Effector memory CD4-positive, alpha-beta T cell (primary cell): ENCODE measurements around the gene CASTOR1.

ENCODE experiments used
- DNase-seq, 3 donors: peaks; one replicate each; pipeline ENCODE4 v3.0.0-alpha.2; 2020
- H3K27ac ChIP-seq: 2 replicates; pipeline ENCODE4 v1.7.0; 2013; ENCODE audit warnings: mild to moderate bottlenecking, low read length, moderate library complexity; ENCODE audit not compliant: insufficient read depth, poor library complexity, severe bottlenecking
- H3K27me3 ChIP-seq: replicated peaks from 2 replicates; pipeline ENCODE4 v1.7.0; 2013; ENCODE audit warnings: mild to moderate bottlenecking, low read length; ENCODE audit not compliant: insufficient read depth, control insufficient read depth, poor library complexity, severe bottlenecking
- H3K36me3 ChIP-seq: 2 replicates; pipeline ENCODE4 v1.7.0; 2013; ENCODE audit warnings: mild to moderate bottlenecking, low read length, moderate library complexity; ENCODE audit not compliant: control insufficient read depth, insufficient read depth
- H3K4me1 ChIP-seq: 2 replicates; pipeline ENCODE4 v1.7.0; 2013; ENCODE audit warnings: low read length, mild to moderate bottlenecking; ENCODE audit not compliant: control insufficient read depth, insufficient read depth, poor library complexity, severe bottlenecking
- H3K4me3 ChIP-seq: 2 replicates; pipeline ENCODE4 v1.7.0; 2013; ENCODE audit warnings: low read length, low read depth, mild to moderate bottlenecking; ENCODE audit not compliant: insufficient read depth, poor library complexity, severe bottlenecking
- H3K9me3 ChIP-seq: 2 replicates; pipeline ENCODE4 v1.7.0; 2013; ENCODE audit warnings: mild to moderate bottlenecking, low read length, moderate library complexity; ENCODE audit not compliant: control insufficient read depth

Gene CASTOR1

GRCh38 chr22:30308518-30309230 lies 19.4 kb upstream of the CASTOR1 start:
- no peaks in the 10 kb centered on the region for H3K27me3 ChIP-seq
- DNase-seq: no peak
- H3K36me3 ChIP-seq: no peaks in the 10 kb centered on the region
- no peaks in the 10 kb centered on the region for H3K9me3 ChIP-seq
- H3K4me1 ChIP-seq: peaks cover 92% of the 10 kb centered on the region
- peak overlapping the region; percentile 70 for H3K27ac ChIP-seq
- no peak overlapping the region for H3K4me3 ChIP-seq

- H3K36me3 ChIP-seq: no peaks in the 10 kb centered on the region
- peak overlapping the region; percentile 70 for H3K27ac ChIP-seq
- H3K4me3 ChIP-seq: no peak overlapping the region
- H3K4me1 ChIP-seq: peaks cover 94% of the 10 kb centered on the region
- no peak for DNase-seq
- H3K9me3 ChIP-seq: no peaks in the 10 kb centered on the region
- H3K27me3 ChIP-seq: no peaks in the 10 kb centered on the region
These were observed 18.8 kb upstream of the CASTOR1 start for GRCh38 chr22:30308093-30308492.

- no peak for DNase-seq
- Histone ChIP-seq H3K4me3 (peak overlapping the region; percentile 16), H3K36me3 (no peaks in the 10 kb centered on the region), H3K4me1 (peaks cover 94% of the 10 kb centered on the region), H3K27me3 (no peaks in the 10 kb centered on the region), H3K27ac (peak overlapping the region; percentile 71), H3K9me3 (no peaks in the 10 kb centered on the region)
These were observed 17.8 kb upstream of the CASTOR1 start for GRCh38 chr22:30307041-30307574.

DNA sequence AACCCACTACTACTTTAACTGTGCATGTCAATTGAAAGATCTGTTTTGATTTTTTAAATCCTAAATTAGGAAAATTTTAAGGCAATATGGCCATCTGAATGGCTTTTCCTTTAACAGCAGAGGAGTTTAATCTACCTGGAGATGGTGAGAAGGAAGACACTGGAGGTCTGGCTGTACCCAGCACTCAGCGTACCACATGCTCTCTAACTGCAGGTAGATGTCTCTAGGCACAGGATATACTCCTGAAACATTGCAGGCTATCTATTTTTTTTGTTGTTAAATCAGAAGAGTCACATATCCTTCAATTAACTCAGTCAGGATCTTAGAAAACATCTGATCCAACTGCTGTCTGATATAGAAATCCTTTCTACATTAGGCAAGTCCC lies 17.3 kb upstream of the CASTOR1 start:
- H3K27me3 ChIP-seq: no peaks in the 10 kb centered on the region
- peak overlapping the region; percentile 16 for H3K4me3 ChIP-seq
- H3K4me1 ChIP-seq: peaks cover 94% of the 10 kb centered on the region
- no peaks in the 10 kb centered on the region for H3K9me3 ChIP-seq
- DNase-seq: no peak
- peak overlapping the region; percentile 71 for H3K27ac ChIP-seq
- H3K36me3 ChIP-seq: peaks cover under 1% of the 10 kb centered on the region

- Histone ChIP-seq H3K36me3 (peaks cover 6% of the 10 kb centered on the region), H3K9me3 (no peaks in the 10 kb centered on the region), H3K4me3 (peak overlapping the region; percentile 33), H3K27me3 (no peaks in the 10 kb centered on the region), H3K27ac (peak overlapping the region; percentile 71), H3K4me1 (peaks cover 94% of the 10 kb centered on the region)
- DNase-seq: no peak
These were observed 16.8 kb upstream of the CASTOR1 start for GRCh38 chr22:30305906-30306626.

DNA sequence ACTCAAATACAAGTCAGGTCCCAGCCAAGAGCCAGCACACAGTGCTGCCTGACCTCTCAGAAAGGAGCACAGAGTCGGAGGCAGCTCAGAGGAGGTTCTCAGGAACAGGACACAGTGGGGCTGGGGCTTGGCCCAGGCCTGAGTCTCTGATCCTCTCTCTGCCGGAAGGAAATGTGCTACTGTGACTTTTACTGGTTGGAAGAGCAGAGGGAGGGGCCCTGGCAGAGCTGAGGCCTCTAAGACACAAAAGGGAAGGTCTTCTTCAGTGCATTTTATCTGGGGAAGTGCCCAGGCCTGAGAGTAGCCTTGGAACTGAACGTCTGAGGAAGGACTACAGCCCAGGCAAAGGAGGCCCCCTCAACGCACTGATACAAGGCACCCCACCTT lies 16.2 kb upstream of the CASTOR1 start:
- Histone ChIP-seq H3K27me3 (no peaks in the 10 kb centered on the region), H3K27ac (peak overlapping the region; percentile 71), H3K4me3 (peak overlapping the region; percentile 33), H3K9me3 (no peaks in the 10 kb centered on the region), H3K36me3 (peaks cover 11% of the 10 kb centered on the region), H3K4me1 (peaks cover 90% of the 10 kb centered on the region)
- no peak for DNase-seq

DNA sequence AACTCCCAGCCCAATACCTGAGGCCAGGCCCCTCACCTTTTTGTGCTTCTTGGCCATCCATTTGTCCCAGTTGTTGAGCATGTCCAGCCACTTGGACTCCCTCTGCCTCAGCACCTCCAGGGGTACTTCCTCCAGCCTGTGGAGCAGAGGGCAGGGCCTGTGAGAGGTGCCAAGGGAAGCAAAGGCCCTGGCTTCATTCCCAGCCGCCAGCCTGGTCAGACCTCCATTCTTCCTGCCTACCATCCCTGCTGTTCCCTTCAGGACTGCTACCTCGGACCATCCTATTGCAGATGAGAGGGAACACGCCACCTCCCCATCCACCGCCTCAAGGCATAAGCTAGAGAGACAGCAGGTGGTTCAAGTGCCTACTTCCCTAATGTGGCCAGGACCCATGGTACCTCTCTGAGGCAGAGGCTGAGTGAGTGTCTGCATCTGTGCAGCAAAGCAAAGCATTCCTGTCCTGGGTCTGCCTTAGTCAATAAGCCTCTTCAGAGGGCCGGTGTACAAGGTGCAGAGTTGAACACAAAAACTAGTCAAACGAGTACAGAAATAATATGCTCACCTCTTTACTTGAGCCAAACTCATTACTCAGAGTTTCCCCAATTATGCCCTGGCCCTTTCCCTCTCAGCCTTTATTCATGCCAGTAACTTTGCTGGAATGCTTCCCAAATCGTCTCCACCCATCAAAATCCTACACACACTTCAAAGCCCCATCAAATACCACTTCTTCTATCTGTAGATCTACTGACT lies 15.4 kb upstream of the CASTOR1 start:
- DNase-seq: no peak
- Histone ChIP-seq H3K36me3 (peaks cover 14% of the 10 kb centered on the region), H3K27me3 (no peaks in the 10 kb centered on the region), H3K9me3 (no peaks in the 10 kb centered on the region), H3K4me3 (peak overlapping the region; percentile 33), H3K4me1 (peaks cover 82% of the 10 kb centered on the region), H3K27ac (peak overlapping the region; percentile 71)

DNA sequence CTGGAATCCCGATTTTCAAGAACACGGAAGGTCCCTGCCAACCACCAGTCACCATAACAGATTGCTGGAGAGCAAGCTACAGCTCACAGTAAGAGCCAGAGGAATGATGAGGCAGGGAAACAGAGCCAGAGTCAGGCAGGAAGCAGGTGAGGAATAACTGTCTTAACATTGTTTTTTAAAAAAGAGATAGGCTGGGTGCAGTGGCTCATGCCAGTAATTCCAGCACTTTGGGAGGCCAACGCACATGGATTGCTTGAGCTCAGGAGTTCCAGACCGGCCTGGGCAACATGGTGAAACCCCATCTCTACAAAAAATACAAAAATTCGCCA lies 13.5 kb upstream of the CASTOR1 start:
- Histone ChIP-seq H3K9me3 (no peaks in the 10 kb centered on the region), H3K36me3 (peaks cover 31% of the 10 kb centered on the region), H3K4me3 (peak overlapping the region; percentile 24), H3K27ac (peak overlapping the region; percentile 71), H3K4me1 (peaks cover 78% of the 10 kb centered on the region), H3K27me3 (no peaks in the 10 kb centered on the region)
- DNase-seq: no peak

DNA sequence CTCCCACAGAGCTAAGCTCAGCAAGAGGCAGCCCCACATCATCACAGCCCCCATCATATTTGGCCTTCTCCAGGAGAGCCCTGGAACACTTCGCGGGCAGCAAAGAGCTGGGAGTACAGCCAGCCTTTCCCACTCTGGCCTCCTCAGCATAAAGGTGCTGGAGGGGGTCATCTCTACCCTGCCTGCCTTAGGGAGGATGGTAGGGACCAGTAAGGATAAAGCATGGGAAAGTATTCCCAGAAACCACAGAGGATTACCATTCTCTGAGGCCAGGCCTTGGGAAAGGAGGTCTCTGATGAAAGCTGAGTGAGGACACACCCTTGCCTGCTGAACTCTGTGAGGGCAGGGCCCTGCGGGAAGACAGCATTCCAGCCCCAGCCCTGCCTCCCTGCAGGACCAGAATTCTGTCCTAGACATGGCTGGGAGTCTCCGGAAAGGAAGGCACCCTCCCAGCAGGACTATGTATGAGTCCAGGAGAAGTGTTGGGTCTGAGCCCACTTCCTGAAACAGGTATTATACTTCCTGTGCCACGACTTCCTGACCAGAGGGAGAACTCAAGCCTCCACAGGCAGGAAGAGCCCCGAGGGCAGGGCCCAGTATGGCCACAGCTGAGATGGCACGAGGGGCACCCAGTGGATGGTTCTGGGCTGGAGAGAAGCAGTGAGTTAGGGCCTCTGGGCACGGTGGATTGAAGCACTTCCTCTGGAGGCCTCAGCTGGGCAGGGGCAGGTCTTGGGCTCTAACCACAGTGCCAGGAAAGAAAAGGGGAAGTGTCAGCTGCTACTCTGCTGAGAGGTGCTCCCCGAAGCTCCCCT lies 12.9 kb upstream of the CASTOR1 start:
- no peak for DNase-seq
- Histone ChIP-seq H3K27ac (peak overlapping the region; percentile 71), H3K4me1 (peaks cover 78% of the 10 kb centered on the region), H3K9me3 (no peaks in the 10 kb centered on the region), H3K27me3 (no peaks in the 10 kb centered on the region), H3K4me3 (peak overlapping the region; percentile 24), H3K36me3 (peaks cover 33% of the 10 kb centered on the region)
